H1 (cell line): ENCODE data around the gene ACER1. TPM values are rescaled to one million over a fixed set of nuclear protein-coding genes. Genes with fewer than 3 reads are reported as not detected.
A peak's percentile ranks its signal among the peaks of the same experiment; 100 is the strongest.

Experiments used
- CTCF ChIA-PET: fragments of 300-600 bp; sonication (Branson Sonifier 250); formaldehyde crosslinking; loops from one replicate; lab custom pipeline; 2021; ENCODE audit not compliant: partially characterized antibody; lab: Charles Lee
- POLR2A ChIA-PET: fragments of 300-600 bp; sonication (Branson Sonifier 250); formaldehyde crosslinking; loops from one replicate; lab custom pipeline; 2021; ENCODE audit warnings: inconsistent platforms; ENCODE audit not compliant: partially characterized antibody; lab: Charles Lee
- DNase-seq, 2 experiments: peaks; one replicate each; pipeline versions ENCODE4 v3.0.0 to v3.0.0-alpha.2; 2010 to 2022; ENCODE audit warnings: low spot score in 2 of 2, low read depth in 1 of 2, mixed read lengths in 1 of 2
- FAIRE-seq: peaks from 2 replicates; lab custom pipeline; 2011; peaks lifted over from hg19 to GRCh38; lab: Jason Lieb, UNC
- H2AFZ ChIP-seq: 2 replicates; pipeline ENCODE4 v1.8.1; 2012; ENCODE audit warnings: low read length, inconsistent platforms
- H2AK5ac ChIP-seq: 2 replicates; pipeline ENCODE4 v1.6.1; 2013; ENCODE audit warnings: low read depth, low read length
- H2BK120ac ChIP-seq: replicated peaks from 2 replicates; pipeline ENCODE3; 2013; ENCODE audit warnings: low read depth, low read length, inconsistent platforms
- H2BK12ac ChIP-seq: 2 replicates; pipeline ENCODE4 v1.6.1; 2013; ENCODE audit warnings: low read depth, low read length
- H2BK15ac ChIP-seq: 2 replicates; pipeline ENCODE4 v1.6.1; 2013; ENCODE audit warnings: low read length
- H2BK20ac ChIP-seq: 2 replicates; pipeline ENCODE4 v1.6.1; 2013; ENCODE audit warnings: low read length
- H2BK5ac ChIP-seq: 2 replicates; pipeline ENCODE4 v1.6.1; 2013; ENCODE audit warnings: low read depth, low read length
- H3K14ac ChIP-seq: 2 replicates; pipeline ENCODE4 v1.6.1; 2013; ENCODE audit warnings: inconsistent platforms; ENCODE audit not compliant: insufficient read length
- H3K18ac ChIP-seq: 2 replicates; pipeline ENCODE4 v1.6.1; 2013; ENCODE audit warnings: low read length; ENCODE audit errors: extremely low read depth
- H3K23ac ChIP-seq: 2 replicates; pipeline ENCODE4 v1.6.1; 2013; ENCODE audit warnings: inconsistent platforms; ENCODE audit not compliant: insufficient read length
- H3K23me2 ChIP-seq: 2 replicates; pipeline ENCODE4 v1.6.1; 2013; ENCODE audit warnings: low read depth, low read length
- H3K27ac ChIP-seq: 2 replicates; pipeline ENCODE4 v1.6.1; 2011; ENCODE audit warnings: low read depth, low read length, inconsistent platforms
- H3K27me3 ChIP-seq, 4 experiments: replicated peaks in 1 of 4; 1 replicate in 1 of 4; 2 replicates in 3 of 4; pipeline versions ENCODE4 v1.6.1 to v1.8.1; 2011 to 2013; ENCODE audit warnings: low read length in 3 of 4, mild to moderate bottlenecking in 3 of 4, inconsistent platforms in 2 of 4, mixed read lengths in 2 of 4, moderate library complexity in 1 of 4; ENCODE audit not compliant: control insufficient read depth in 3 of 4, insufficient read depth in 3 of 4; ENCODE audit errors: extremely low read depth in 1 of 4
- H3K36me3 ChIP-seq, 4 experiments: 2 replicates each; pipeline versions ENCODE4 v1.6.1 to v1.8.1; 2011 to 2013; ENCODE audit warnings: mild to moderate bottlenecking in 4 of 4, low read length in 3 of 4, moderate library complexity in 2 of 4, control low read depth in 1 of 4, inconsistent platforms in 1 of 4; ENCODE audit not compliant: insufficient read depth in 4 of 4, control insufficient read depth in 2 of 4
- H3K4ac ChIP-seq: replicated peaks from 2 replicates; pipeline ENCODE3; 2013; ENCODE audit warnings: low read length, low read depth, mixed read lengths, inconsistent platforms; ENCODE audit not compliant: insufficient read length
- H3K4me1 ChIP-seq, 4 experiments: replicated peaks in 1 of 4; 1 replicate in 1 of 4; 2 replicates in 3 of 4; pipeline versions ENCODE4 v1.6.1 to v1.8.1; 2011 to 2013; ENCODE audit warnings: low read length in 3 of 4, inconsistent platforms in 2 of 4, mixed read lengths in 1 of 4; ENCODE audit not compliant: insufficient read depth in 4 of 4, control insufficient read depth in 3 of 4
- H3K4me2 ChIP-seq, 2 experiments: 2 replicates each; pipeline versions ENCODE4 v1.6.1 to v1.8.1; 2011 to 2013; ENCODE audit warnings: low read depth in 2 of 2, low read length in 2 of 2, control low read depth in 1 of 2, inconsistent platforms in 1 of 2, mild to moderate bottlenecking in 1 of 2; ENCODE audit not compliant: insufficient read depth in 1 of 2
- H3K4me3 ChIP-seq, 4 experiments: fragments of 200-600, 300-600 bp in 1 of 4; sonication (generic), shearing (Covaris generic), sonication (Bioruptor Twin) in 1 of 4; 2 replicates each; pipeline versions ENCODE4 v1.5.1 to v1.8.1; 2011 to 2016; ENCODE audit warnings: low read length in 4 of 4, low read depth in 3 of 4, control low read depth in 2 of 4, inconsistent platforms in 2 of 4, mild to moderate bottlenecking in 2 of 4, mixed read lengths in 1 of 4, moderate library complexity in 1 of 4; ENCODE audit not compliant: insufficient read depth in 2 of 4; ENCODE audit errors: extremely low read depth in 1 of 4
- H3K56ac ChIP-seq: replicated peaks from 2 replicates; pipeline ENCODE3; 2013; ENCODE audit warnings: low read depth, mild to moderate bottlenecking, mixed read lengths, low read length, inconsistent platforms; ENCODE audit not compliant: insufficient read length
- H3K79me1 ChIP-seq: 2 replicates; pipeline ENCODE4 v1.6.1; 2013; ENCODE audit warnings: low read depth, low read length, control low read depth
- H3K79me2 ChIP-seq, 2 experiments: 2 replicates each; pipeline versions ENCODE4 v1.6.1 to v1.8.1; 2012 to 2013; ENCODE audit warnings: low read length in 2 of 2, mild to moderate bottlenecking in 2 of 2, inconsistent platforms in 1 of 2; ENCODE audit not compliant: insufficient read depth in 2 of 2, control insufficient read depth in 1 of 2
- H3K9ac ChIP-seq, 4 experiments: replicated peaks in 1 of 4; 1 replicate in 1 of 4; 2 replicates in 3 of 4; pipeline versions ENCODE4 v1.6.1 to v1.8.1; 2011 to 2013; ENCODE audit warnings: low read depth in 3 of 4, low read length in 3 of 4, control low read depth in 2 of 4, mild to moderate bottlenecking in 2 of 4, moderate library complexity in 2 of 4, inconsistent platforms in 1 of 4; ENCODE audit errors: extremely low read depth in 1 of 4
- H3K9me3 ChIP-seq, 2 experiments: 2 replicates each; pipeline versions ENCODE4 v1.6.1 to v1.8.1; 2012 to 2013; ENCODE audit warnings: mild to moderate bottlenecking in 2 of 2, moderate library complexity in 2 of 2, control low read depth in 1 of 2, inconsistent platforms in 1 of 2, low read depth in 1 of 2, low read length in 1 of 2, mixed read lengths in 1 of 2; ENCODE audit not compliant: insufficient read depth in 2 of 2
- H4K20me1 ChIP-seq, 2 experiments: replicated peaks in 1 of 2; 2 replicates each; pipeline versions ENCODE3 to v1.8.1; 2011 to 2013; ENCODE audit warnings: inconsistent platforms in 2 of 2, low read length in 2 of 2, mild to moderate bottlenecking in 1 of 2; ENCODE audit not compliant: insufficient read depth in 2 of 2, control insufficient read depth in 1 of 2
- H4K5ac ChIP-seq: 2 replicates; pipeline ENCODE4 v1.6.1; 2013; ENCODE audit warnings: low read length, low read depth, mixed read lengths, inconsistent platforms; ENCODE audit not compliant: insufficient read length
- H4K8ac ChIP-seq: 2 replicates; pipeline ENCODE4 v1.8.0; 2013; ENCODE audit warnings: mild to moderate bottlenecking, moderate library complexity, low read length, inconsistent platforms; ENCODE audit not compliant: insufficient read depth; ENCODE audit errors: extremely low read depth
- H4K91ac ChIP-seq: replicated peaks from 2 replicates; pipeline ENCODE3; 2013; ENCODE audit warnings: low read length, mixed read lengths, inconsistent platforms; ENCODE audit not compliant: insufficient read length
- EZH2 ChIP-seq: fragments of 200-600 bp; sonication (generic); IDR thresholded peaks from 2 replicates; pipeline ENCODE4 v1.7.1; 2012; ENCODE audit warnings: low read depth, mild to moderate bottlenecking, moderate library complexity, low read length, inconsistent platforms; ENCODE audit not compliant: severe bottlenecking
- GABPA ChIP-seq: IDR thresholded peaks from 2 replicates; pipeline ENCODE4 v1.6.1; 2011; ENCODE audit warnings: mild to moderate bottlenecking, low read length, moderate library complexity, borderline replicate concordance; ENCODE audit not compliant: insufficient read depth
- POLR2AphosphoS5 ChIP-seq: IDR thresholded peaks from 2 replicates; pipeline ENCODE4 v1.6.1; 2011; ENCODE audit warnings: low read depth, low read length
- RAD21 ChIP-seq, 2 experiments: IDR thresholded peaks in 1 of 2; conservative IDR thresholded peaks in 1 of 2; 2 replicates each; pipeline ENCODE4 v1.6.1; 2011; ENCODE audit warnings: low read depth in 2 of 2, low read length in 2 of 2, improper control_type of control experiment in 1 of 2, inconsistent platforms in 1 of 2, mild to moderate bottlenecking in 1 of 2, moderate library complexity in 1 of 2
- TCF12 ChIP-seq: IDR thresholded peaks from 2 replicates; pipeline ENCODE4 v1.6.1; 2011; ENCODE audit warnings: low read depth, mild to moderate bottlenecking, low read length
- whole genome bisulfite sequencing, 2 experiments: shearing (Covaris generic) in 1 of 2; methylation state at CpG; one replicate each; pipeline versions ENCODE4 v1.1.6 to v1.1.7; 2013 to 2015; ENCODE audit warnings: low lambda C conversion rate in 2 of 2, mixed read lengths in 2 of 2, inconsistent platforms in 1 of 2, low coverage in 1 of 2, missing lambda C conversion rate in 1 of 2; ENCODE audit not compliant: insufficient replicate concordance in 2 of 2, insufficient coverage in 1 of 2, insufficient read length in 1 of 2; ENCODE audit errors: extremely low coverage in 1 of 2, missing lambda C conversion rate in 1 of 2; 5-methylcytosine and 5-hydroxymethylcytosine counted together
- polyA plus RNA-seq, 7 experiments: library from polyadenylated mRNA; depleted of rRNA in 3 of 7; stranded (reverse) in 5 of 7; unstranded in 2 of 7; fragments of >200 nt in 5 of 7; fragments of 200-250 nt in 2 of 7; gene quantifications; 1 replicate in 5 of 7; 2 replicates in 1 of 7; 4 replicates in 1 of 7; pipeline versions ENCODE4 v1.2.1 to v1.2.3, GENCODE V29; 2011 to 2013; ENCODE audit warnings: missing spikeins in 2 of 7, mixed read lengths in 2 of 7
- total RNA-seq: library from RNA; stranded (reverse); fragmentation: NEBNext Ultra II Directional; extraction: Animal tissue kit (Norgen Biotek cat#: 25700); gene quantifications from 2 replicates; pipeline ENCODE4 v1.2.1, GENCODE V29; 2021
- TF ChIP-seq, protein P1 (sequence below), 3 experiments: IDR thresholded peaks; 1 replicate in 2 of 3; 2 replicates in 1 of 3; pipeline versions ENCODE4 v1.5.1 to v1.6.1; 2011; ENCODE audit warnings: low read length in 3 of 3, mild to moderate bottlenecking in 3 of 3, inconsistent platforms in 2 of 3, low read depth in 1 of 3, moderate library complexity in 1 of 3; ENCODE audit not compliant: insufficient read depth in 1 of 3; ENCODE audit errors: control extremely low read depth in 1 of 3

ACER1 gene
- total and polyA plus RNA-seq, 2 of the 8 experiments (the other 6 are each of a cell fraction or from before 2014, with no cell fraction given) = 0.05 TPM; not detected in 1

GRCh38 chr19:6260912-6261650 is 72.3 kb downstream of the ACER1 start:
- H3K4me3 ChIP-seq = no peak overlapping the region
- no peak for TF ChIP-seq EZH2
- TF ChIP-seq RAD21 (IDR thresholded peaks at IDR 0.05 in 1 of 2, conservative IDR thresholded peaks at IDR 0.05 in 1 of 2; ENCODE audit: low read depth in 2 of 2, low read length in 2 of 2) = peak; percentile 42 to 68
- TF ChIP-seq GABPA = peak; percentile 52; the same call in 1 of the 2 replicates
- TF ChIP-seq, protein P1, sequence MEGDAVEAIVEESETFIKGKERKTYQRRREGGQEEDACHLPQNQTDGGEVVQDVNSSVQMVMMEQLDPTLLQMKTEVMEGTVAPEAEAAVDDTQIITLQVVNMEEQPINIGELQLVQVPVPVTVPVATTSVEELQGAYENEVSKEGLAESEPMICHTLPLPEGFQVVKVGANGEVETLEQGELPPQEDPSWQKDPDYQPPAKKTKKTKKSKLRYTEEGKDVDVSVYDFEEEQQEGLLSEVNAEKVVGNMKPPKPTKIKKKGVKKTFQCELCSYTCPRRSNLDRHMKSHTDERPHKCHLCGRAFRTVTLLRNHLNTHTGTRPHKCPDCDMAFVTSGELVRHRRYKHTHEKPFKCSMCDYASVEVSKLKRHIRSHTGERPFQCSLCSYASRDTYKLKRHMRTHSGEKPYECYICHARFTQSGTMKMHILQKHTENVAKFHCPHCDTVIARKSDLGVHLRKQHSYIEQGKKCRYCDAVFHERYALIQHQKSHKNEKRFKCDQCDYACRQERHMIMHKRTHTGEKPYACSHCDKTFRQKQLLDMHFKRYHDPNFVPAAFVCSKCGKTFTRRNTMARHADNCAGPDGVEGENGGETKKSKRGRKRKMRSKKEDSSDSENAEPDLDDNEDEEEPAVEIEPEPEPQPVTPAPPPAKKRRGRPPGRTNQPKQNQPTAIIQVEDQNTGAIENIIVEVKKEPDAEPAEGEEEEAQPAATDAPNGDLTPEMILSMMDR (IDR thresholded peaks at IDR 0.05; ENCODE audit: control extremely low read depth in 1 of 3, insufficient read depth in 1 of 3, low read depth in 1 of 3, low read length in 3 of 3) = peak; percentile 67 to 82 (median 82)
- TF ChIP-seq POLR2AphosphoS5 = no peak
- TF ChIP-seq TCF12 = no peak; the same call in 1 of the 2 replicates
- ChIA-PET CTCF (interaction anchor here (0.8 to 3.6 kb wide), 24 partner anchors 9 to 230 kb away, joined by 3 to 41 read pairs (median 5); no protein-coding TSS in a partner anchor), POLR2A (interaction anchor here (0.6 to 1.5 kb wide), 4 partner anchors 11 to 162 kb away, joined by 3 to 8 read pairs (median 3); no protein-coding TSS in a partner anchor)
- H2BK15ac ChIP-seq = no peak overlapping the region
- H3K18ac ChIP-seq = no peak overlapping the region
- H4K8ac ChIP-seq = no peak overlapping the region
- no peak overlapping the region for H3K4me2 ChIP-seq
- H3K36me3 ChIP-seq = peaks cover 3 to 19% (median 15%) of the 10 kb centered on the region in 4 experiments; a peak in 6 of 8 replicates
- H2AFZ ChIP-seq = no peak overlapping the region
- no peak overlapping the region for H3K56ac ChIP-seq
- H2BK20ac ChIP-seq = no peak overlapping the region
- H3K9me3 ChIP-seq = no peaks in the 10 kb centered on the region
- H2BK120ac ChIP-seq = no peak overlapping the region
- WGBS, 2 experiments = 82% methylated on average over 29 of the region's 30 CpGs; no CpG with 5 or more reads in 1 of the 2 experiments
- DNase-seq (peak; percentile 38 to 90), FAIRE-seq (no peak)
- H3K27me3 ChIP-seq = no peaks in the 10 kb centered on the region
- H2BK12ac ChIP-seq = no peak overlapping the region
- no peak overlapping the region for H2AK5ac ChIP-seq
- no peak overlapping the region for H3K27ac ChIP-seq
- H4K91ac ChIP-seq = no peak overlapping the region
- no peak overlapping the region for H3K23ac ChIP-seq
- peaks cover 23% of the 10 kb centered on the region for H3K79me1 ChIP-seq
- H3K4ac ChIP-seq = no peak overlapping the region
- H3K14ac ChIP-seq = no peak overlapping the region
- H4K20me1 ChIP-seq = peaks cover 4 to 21% of the 10 kb centered on the region in 2 experiments
- no peaks in the 10 kb centered on the region; a peak in 4 of 7 replicates for H3K4me1 ChIP-seq
- H4K5ac ChIP-seq = no peak overlapping the region
- H3K79me2 ChIP-seq = peaks cover 0 to 58% of the 10 kb centered on the region in 2 experiments; a peak in 3 of 4 replicates
- H3K9ac ChIP-seq = no peak overlapping the region
- H3K23me2 ChIP-seq = no peaks in the 10 kb centered on the region
- H2BK5ac ChIP-seq = no peak overlapping the region
